Medulla oblongata (tissue), 1 donor: Measurements from ENCODE around the gene GNAI2.
"Not testable (repeated sequence)": the region's sequence is repeated elsewhere in the genome, so short reads cannot be mapped to it uniquely, and the experiment has no call there.

Experiments used
- DNase-seq: peaks from one replicate; pipeline ENCODE4 v3.0.0-alpha.2; 2015; ENCODE audit errors: extremely low spot score

GNAI2 gene

GRCh38 chr3:50264383-50264963 is 28.5 kb downstream of the GNAI2 start:
- peak; percentile 92 for DNase-seq

GRCh38 chr3:50264964-50265485 is 29.0 kb downstream of the GNAI2 start:
- no peak for DNase-seq

- DNase-seq: no peak
Measured at GRCh38 chr3:50265571-50265970, 29.6 kb downstream of the GNAI2 start.

GRCh38 chr3:50266017-50266416 is 30.0 kb downstream of the GNAI2 start:
- DNase-seq: no peak

- DNase-seq: no peak
Measured at GRCh38 chr3:50266836-50267235, 30.8 kb downstream of the GNAI2 start.

GRCh38 chr3:50267280-50267913 is 31.4 kb downstream of the GNAI2 start:
- peak; percentile 66 for DNase-seq

- DNase-seq: no peak
Measured at GRCh38 chr3:50268276-50268675, 32.3 kb downstream of the GNAI2 start.

- peak; percentile 70 for DNase-seq
Measured at GRCh38 chr3:50268703-50269451, 32.9 kb downstream of the GNAI2 start, which contains the start of gene SEMA3B. Gene SEMA3B, plus strand, starts transcription at chr3:50269147. Its CDS starts 94 bp downstream, at chr3:50269241.

GRCh38 chr3:50269460-50269859 is 33.5 kb downstream of the GNAI2 start:
- DNase-seq: no peak

- DNase-seq: no peak
Measured at GRCh38 chr3:50269977-50270413, 34.0 kb downstream of the GNAI2 start.

GRCh38 chr3:50270422-50271224 is 34.6 kb downstream of the GNAI2 start:
- DNase-seq: no peak

- DNase-seq: no peak
Measured at GRCh38 chr3:50271314-50271936, 35.4 kb downstream of the GNAI2 start.

GRCh38 chr3:50272538-50272910 is 36.5 kb downstream of the GNAI2 start:
- not testable (repeated sequence) for DNase-seq

- DNase-seq: peak; percentile 93
Measured at GRCh38 chr3:50272911-50273688, 37.1 kb downstream of the GNAI2 start.

- no peak for DNase-seq
Measured at GRCh38 chr3:50273689-50274065, 37.7 kb downstream of the GNAI2 start.

- peak; percentile 67 for DNase-seq
Measured at GRCh38 chr3:50274371-50275104, 38.5 kb downstream of the GNAI2 start.

GRCh38 chr3:50275141-50275995 is 39.4 kb downstream of the GNAI2 start:
- no peak for DNase-seq

- no peak for DNase-seq
Measured at GRCh38 chr3:50275996-50276761, 40.2 kb downstream of the GNAI2 start.
